Medulla oblongata (tissue), 1 donor: ENCODE data around the gene UQCC2.

Experiments
- DNase-seq: peaks from one replicate; pipeline ENCODE4 v3.0.0-alpha.2; 2015; ENCODE audit errors: extremely low spot score

UQCC2 gene

GRCh38 chr6:33725891-33726673 is 14.6 kb upstream of the UQCC2 start:
- no peak for DNase-seq

DNA sequence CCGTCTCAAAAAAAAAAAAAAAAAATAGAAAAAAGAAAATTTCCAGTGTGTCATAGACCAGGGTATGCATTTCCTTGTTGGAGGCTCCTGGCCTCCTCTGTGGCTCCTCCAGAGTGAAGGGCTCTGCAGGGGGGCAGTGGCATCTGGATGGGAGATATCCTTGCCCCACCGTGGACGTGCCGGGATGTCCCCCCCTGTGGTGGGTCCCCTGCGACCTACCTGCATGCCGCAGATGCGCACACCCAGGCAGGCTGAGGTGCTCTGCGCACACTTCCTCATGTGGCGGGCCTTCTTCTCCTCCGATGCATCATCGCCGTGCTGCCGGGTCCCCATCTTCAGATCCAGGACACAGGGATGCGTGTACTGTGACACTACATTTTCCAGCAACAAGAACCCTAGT is 13.7 kb upstream of the UQCC2 start:
- DNase-seq, result no peak

DNA sequence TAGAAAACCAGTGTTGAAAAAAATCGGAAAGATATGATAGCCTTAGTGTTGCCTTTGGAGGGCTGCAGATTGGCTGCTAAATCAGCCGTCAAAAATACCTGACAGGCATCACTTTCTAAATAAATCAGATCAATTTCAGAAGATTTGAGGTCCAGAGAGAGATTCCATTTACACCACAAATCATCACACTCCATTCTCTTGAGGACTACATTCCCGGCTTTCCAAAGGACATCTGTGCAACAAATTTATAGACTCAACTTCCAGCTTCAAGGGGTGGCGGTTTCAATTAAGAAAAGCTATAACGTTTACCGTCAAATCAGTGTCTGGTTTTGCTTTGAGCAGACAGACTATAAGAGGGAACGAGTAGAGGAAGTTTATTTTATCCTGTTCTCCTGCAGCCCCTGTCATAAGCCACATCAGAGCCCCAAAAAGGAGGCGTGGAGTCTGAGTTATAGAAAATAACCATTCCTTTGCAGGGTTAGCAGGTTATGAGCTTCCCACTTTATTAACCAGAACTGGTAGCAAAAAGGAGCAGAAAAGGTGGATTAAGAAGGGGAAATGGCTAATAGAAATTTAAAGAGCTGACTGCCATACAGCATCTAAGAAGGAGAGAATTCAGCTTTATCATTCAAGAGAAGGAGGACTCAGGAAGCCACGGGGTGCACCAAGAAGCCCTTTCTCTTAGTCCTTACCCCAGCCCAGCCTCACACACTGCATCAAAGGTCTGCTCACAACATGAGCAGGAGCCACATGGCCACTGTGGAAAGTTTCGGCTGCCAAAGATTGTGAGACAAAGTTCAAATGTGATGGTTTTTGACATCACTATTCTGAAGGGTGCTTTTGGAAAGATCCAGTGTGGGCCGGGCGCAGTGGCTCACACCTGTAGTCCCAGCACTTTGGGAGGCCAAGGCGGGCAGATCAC is 12.9 kb upstream of the UQCC2 start:
- no peak for DNase-seq

GRCh38 chr6:33723371-33724085 is 12.0 kb upstream of the UQCC2 start:
- no peak for DNase-seq

DNA sequence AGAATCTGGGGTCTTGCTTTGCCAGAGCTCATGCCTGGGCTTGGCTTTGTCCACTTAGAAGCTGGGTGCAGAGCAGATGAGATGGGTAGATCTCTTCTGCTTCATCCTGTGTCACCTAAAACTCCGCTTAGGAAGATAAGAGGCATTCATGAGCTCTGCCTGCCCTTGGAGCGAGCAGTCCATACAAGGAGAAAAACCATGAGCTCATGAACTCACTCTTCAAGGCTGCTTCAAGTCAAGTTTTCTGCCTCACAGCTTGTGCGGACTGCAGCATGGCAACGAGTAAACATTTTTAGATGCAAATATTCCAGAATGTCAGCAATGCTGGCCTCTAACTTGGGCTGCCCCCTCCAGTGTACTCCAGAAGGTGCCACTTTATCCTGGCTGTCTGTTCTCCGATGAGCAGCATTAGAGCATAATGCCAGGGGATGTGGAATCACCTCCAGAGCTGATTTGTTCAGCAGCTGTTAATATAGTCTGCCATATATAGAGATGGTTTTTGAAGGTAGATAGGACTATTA is 10.7 kb upstream of the UQCC2 start:
- no peak for DNase-seq

GRCh38 chr6:33721508-33721907 is 10.0 kb upstream of the UQCC2 start:
- DNase-seq, result no peak

DNA sequence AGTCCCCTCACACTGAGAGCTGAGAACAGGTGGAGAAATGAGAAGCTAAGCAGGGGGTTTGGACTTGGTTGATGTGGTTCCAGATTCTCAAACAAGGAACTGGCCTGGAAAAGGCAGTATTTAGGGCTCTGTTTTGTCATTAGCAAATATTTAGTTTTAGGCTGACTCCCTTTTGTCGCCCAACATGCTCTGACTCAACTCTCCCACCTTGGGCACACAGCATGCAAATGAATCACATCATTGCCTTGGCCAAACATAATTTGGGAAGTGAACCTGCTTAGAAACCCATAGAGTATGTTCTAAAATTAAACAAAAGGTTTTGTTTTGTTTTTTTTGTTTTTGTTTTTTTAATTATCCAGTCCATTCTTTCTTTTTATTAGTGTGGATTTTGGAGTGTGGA is 9.5 kb upstream of the UQCC2 start:
- DNase-seq, result no peak

GRCh38 chr6:33719326-33719987 is 8.0 kb upstream of the UQCC2 start:
- no peak for DNase-seq

DNA sequence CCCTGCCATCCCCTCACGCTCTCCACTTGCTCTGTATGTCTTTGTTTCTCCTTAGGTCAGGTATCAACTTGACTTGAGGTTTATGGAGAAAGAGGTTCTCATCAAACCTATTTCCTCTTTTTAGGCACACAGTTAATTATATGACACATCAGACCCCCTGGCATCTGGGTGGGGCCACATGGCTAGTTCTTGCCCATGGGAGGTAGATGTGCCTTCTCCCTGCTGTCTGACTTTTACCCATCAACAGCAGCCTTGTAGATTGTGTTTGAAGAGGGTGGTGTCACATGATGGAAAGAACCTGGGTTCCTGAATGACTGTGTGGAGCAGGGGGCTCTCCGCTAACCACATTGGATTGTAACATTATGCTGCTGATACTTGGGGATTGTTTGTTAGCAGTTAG is 7.2 kb upstream of the UQCC2 start:
- DNase-seq, result no peak

DNA sequence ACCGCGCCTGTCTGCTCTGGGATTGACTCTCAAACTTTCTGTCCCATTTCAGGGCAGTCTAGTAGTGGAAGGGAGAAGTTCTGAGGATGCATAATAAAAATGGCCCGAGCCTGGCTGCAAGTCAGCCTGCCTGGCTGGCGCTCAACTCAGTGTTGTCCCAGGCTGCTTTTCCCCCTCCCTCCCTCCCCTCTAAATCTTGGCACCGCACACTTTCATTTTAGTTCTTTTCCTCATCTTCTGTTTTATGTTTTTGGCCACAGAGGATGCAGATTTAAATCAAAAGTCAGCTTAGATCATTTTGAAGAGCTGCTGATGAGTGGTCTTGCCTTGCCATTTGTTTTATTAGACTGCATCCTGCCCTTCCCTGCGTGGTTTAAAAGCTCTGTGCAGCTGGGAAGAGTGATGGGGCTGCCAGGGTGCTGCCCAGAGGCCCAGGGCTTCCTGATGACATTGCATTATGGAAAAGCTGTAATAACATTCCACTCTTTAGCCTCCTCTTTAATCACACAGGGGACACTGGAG is 6.5 kb upstream of the UQCC2 start:
- peak; percentile 33 for DNase-seq

DNA sequence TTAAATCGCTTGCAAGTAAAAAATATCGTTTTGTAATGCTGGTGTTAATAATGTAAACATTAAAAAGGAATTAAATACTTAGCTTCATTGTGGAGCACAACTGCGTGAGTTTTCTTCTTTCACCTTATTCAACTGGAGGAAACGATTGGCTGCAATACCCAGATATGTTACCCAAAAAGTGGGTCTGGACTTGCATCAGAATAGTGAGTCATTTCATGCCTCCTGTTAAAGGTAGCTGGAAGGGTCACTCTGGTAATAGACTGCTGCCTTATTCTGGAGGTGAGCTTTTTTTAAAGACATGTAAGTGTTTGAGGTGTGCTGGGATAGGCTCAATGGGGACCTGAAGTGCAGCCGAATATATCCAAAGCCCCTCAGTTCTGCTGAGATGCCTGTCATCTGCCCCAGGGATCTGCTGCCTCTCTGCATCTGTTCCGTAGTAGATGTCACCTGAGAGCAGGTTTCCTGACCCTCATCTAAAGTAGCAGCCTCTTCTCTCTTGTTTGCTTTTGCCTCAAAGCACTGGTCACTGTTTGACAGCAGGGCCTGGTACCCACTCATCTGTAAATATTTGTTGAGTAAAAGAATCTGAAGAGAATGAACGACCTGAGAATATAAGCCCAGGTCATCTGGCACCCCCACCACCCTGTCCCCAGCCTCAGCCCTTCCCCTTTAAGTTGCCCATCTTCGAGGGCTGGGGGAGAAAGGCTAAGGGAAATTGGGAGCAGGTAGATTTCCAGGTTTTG is 5.6 kb upstream of the UQCC2 start:
- DNase-seq, result no peak

- no peak for DNase-seq
Observed at GRCh38 chr6:33716379-33716778, 4.9 kb upstream of the UQCC2 start.

- DNase-seq, result no peak
Observed at GRCh38 chr6:33714385-33715040, 3.0 kb upstream of the UQCC2 start.

GRCh38 chr6:33713786-33714185 is 2.3 kb upstream of the UQCC2 start:
- no peak for DNase-seq

DNA sequence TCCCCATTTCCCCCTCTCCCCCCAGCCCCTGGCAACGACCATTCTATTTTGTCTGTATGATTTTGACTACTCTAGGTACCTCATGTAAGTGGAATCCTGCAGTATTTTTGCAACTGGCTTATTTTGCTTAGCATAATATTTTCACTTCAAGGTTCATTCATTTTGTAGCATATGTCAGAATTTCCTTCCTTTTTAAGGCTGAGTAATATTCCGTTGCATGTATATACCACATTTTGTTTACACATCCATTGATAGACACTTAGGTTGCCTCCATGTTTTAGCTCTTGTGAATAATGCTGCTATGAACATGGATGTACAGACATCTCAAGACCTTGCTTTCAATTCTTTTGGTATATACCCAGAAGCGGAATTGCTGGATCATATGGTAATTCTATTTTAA is 1.4 kb upstream of the UQCC2 start:
- DNase-seq, result no peak

GRCh38 chr6:33710296-33711121 is 991 bp downstream of the UQCC2 start:
- DNase-seq, result no peak

- DNase-seq, result no peak
Observed at GRCh38 chr6:33709605-33710295, 1.8 kb downstream of the UQCC2 start.

DNA sequence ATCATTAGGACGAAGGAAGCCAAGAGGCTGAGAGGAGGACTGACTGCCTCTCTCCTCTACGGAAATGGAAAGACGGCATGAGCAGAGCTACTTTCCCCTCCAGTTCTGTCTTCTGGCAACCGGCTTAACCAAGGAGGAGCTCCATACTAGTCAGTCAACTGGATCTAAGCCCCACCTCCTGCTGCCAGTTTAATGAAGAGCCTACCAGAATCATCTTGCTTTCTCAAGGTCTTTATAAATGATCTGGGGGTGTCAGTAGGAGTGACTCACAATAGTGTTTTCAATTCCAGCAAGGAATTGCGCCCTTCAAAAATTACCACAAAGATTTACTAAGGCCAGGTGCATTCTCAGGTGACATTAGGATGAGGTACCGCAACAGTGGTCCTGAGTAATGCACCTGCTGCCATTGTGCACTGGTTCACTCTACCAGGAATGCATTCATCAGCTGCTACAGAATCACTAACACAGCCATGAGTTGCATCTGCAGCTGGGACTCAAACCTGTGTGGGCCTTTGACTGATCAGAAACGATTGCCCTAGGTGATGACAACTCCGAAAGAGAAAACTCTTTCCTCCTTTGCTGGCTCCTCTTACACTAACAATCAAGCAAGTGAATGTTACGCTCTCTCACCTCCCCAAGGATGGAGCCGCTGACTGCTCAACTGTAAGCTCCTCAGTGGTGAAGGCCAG is 2.8 kb downstream of the UQCC2 start:
- no peak for DNase-seq
